Measurements from ENCODE around the gene GUCY2D. TPM values are rescaled to one million over a fixed set of nuclear protein-coding genes. Genes with fewer than 3 reads are reported as not detected.

GUCY2D gene
- total RNA-seq, 1 donor from 2014 or later = not detected

GRCh38 chr17:8015236-8015956, 13.0 kb downstream of the GUCY2D start:
- Mint-ChIP-seq H3K27me3 (ENCODE audit: unreplicated experiment) (peaks cover 24% of the 10 kb centered on the region), H3K4me3 (ENCODE audit: unreplicated experiment) (no peak overlapping the region), H3K9me3 (ENCODE audit: unreplicated experiment) (no peaks in the 10 kb centered on the region), H3K4me1 (ENCODE audit: unreplicated experiment) (peaks cover 15% of the 10 kb centered on the region), H3K27ac (ENCODE audit: unreplicated experiment) (no peak overlapping the region), H3K36me3 (ENCODE audit: unreplicated experiment) (no peaks in the 10 kb centered on the region)
- no peak for DNase-seq (ENCODE audit: extremely low spot score, unreplicated experiment)
- TF ChIP-seq CTCF (IDR thresholded peaks at IDR 0.05) = no peak

GRCh38 chr17:8015957-8016631, 13.7 kb downstream of the GUCY2D start:
- peak overlapping the region; percentile 63 for H3K4me3 Mint-ChIP-seq (ENCODE audit: unreplicated experiment)
- H3K4me1 Mint-ChIP-seq (ENCODE audit: unreplicated experiment) = peaks cover 15% of the 10 kb centered on the region
- no peaks in the 10 kb centered on the region for H3K9me3 Mint-ChIP-seq (ENCODE audit: unreplicated experiment)
- H3K27me3 Mint-ChIP-seq (ENCODE audit: unreplicated experiment) = peaks cover 24% of the 10 kb centered on the region
- no peak for TF ChIP-seq CTCF (IDR thresholded peaks at IDR 0.05)
- H3K27ac Mint-ChIP-seq (ENCODE audit: unreplicated experiment) = no peak overlapping the region
- DNase-seq (ENCODE audit: extremely low spot score, unreplicated experiment) = no peak
- no peaks in the 10 kb centered on the region for H3K36me3 Mint-ChIP-seq (ENCODE audit: unreplicated experiment)

GRCh38 chr17:8016632-8017424, 14.4 kb downstream of the GUCY2D start:
- peaks cover 24% of the 10 kb centered on the region for H3K27me3 Mint-ChIP-seq (ENCODE audit: unreplicated experiment)
- no peaks in the 10 kb centered on the region for H3K9me3 Mint-ChIP-seq (ENCODE audit: unreplicated experiment)
- no peak for DNase-seq (ENCODE audit: extremely low spot score, unreplicated experiment)
- H3K4me3 Mint-ChIP-seq (ENCODE audit: unreplicated experiment) = peak overlapping the region; percentile 63
- peaks cover 15% of the 10 kb centered on the region for H3K4me1 Mint-ChIP-seq (ENCODE audit: unreplicated experiment)
- H3K27ac Mint-ChIP-seq (ENCODE audit: unreplicated experiment) = peak overlapping the region; percentile 27
- TF ChIP-seq CTCF (IDR thresholded peaks at IDR 0.05) = peak; percentile 59
- H3K36me3 Mint-ChIP-seq (ENCODE audit: unreplicated experiment) = no peaks in the 10 kb centered on the region

GRCh38 chr17:8018436-8018835, 16.0 kb downstream of the GUCY2D start:
- H3K4me3 Mint-ChIP-seq (ENCODE audit: unreplicated experiment) = no peak overlapping the region
- H3K27ac Mint-ChIP-seq (ENCODE audit: unreplicated experiment) = no peak overlapping the region
- peaks cover 11% of the 10 kb centered on the region for H3K27me3 Mint-ChIP-seq (ENCODE audit: unreplicated experiment)
- H3K9me3 Mint-ChIP-seq (ENCODE audit: unreplicated experiment) = no peaks in the 10 kb centered on the region
- DNase-seq (ENCODE audit: extremely low spot score, unreplicated experiment) = no peak
- H3K4me1 Mint-ChIP-seq (ENCODE audit: unreplicated experiment) = peaks cover 20% of the 10 kb centered on the region
- TF ChIP-seq CTCF (IDR thresholded peaks at IDR 0.05) = no peak
- H3K36me3 Mint-ChIP-seq (ENCODE audit: unreplicated experiment) = no peaks in the 10 kb centered on the region

GRCh38 chr17:8019166-8019565, 16.8 kb downstream of the GUCY2D start:
- Mint-ChIP-seq H3K36me3 (ENCODE audit: unreplicated experiment) (no peaks in the 10 kb centered on the region), H3K27me3 (ENCODE audit: unreplicated experiment) (peaks cover 8% of the 10 kb centered on the region), H3K4me3 (ENCODE audit: unreplicated experiment) (no peak overlapping the region), H3K9me3 (ENCODE audit: unreplicated experiment) (no peaks in the 10 kb centered on the region), H3K4me1 (ENCODE audit: unreplicated experiment) (peaks cover 20% of the 10 kb centered on the region), H3K27ac (ENCODE audit: unreplicated experiment) (no peak overlapping the region)
- DNase-seq (ENCODE audit: extremely low spot score, unreplicated experiment) = no peak
- no peak for TF ChIP-seq CTCF (IDR thresholded peaks at IDR 0.05)
